Muscle layer of duodenum (tissue), 2 donors: Measurements from ENCODE around the gene KMT5C.

Experiments
- H3K27ac ChIP-seq: one replicate; pipeline ENCODE4 v1.7.0; 2013; ENCODE audit warnings: mild to moderate bottlenecking, low read length
- H3K27me3 ChIP-seq: one replicate; pipeline ENCODE4 v1.7.0; 2013; ENCODE audit warnings: low read depth, mild to moderate bottlenecking, control low read depth, low read length
- H3K36me3 ChIP-seq, 2 donors: one replicate each; pipeline ENCODE4 v1.7.0; 2013; ENCODE audit warnings: low read length in 2 of 2, control low read depth in 1 of 2, mild to moderate bottlenecking in 1 of 2; ENCODE audit not compliant: insufficient read depth in 2 of 2, control insufficient read depth in 1 of 2
- H3K4me1 ChIP-seq, 2 donors: one replicate each; pipeline ENCODE4 v1.7.0; 2013; ENCODE audit warnings: low read length in 2 of 2, mild to moderate bottlenecking in 2 of 2, control low read depth in 1 of 2, moderate library complexity in 1 of 2; ENCODE audit not compliant: insufficient read depth in 2 of 2, control insufficient read depth in 1 of 2
- H3K4me3 ChIP-seq, 2 donors: one replicate each; pipeline ENCODE4 v1.7.0; 2013; ENCODE audit warnings: low read length in 2 of 2, low read depth in 1 of 2, mild to moderate bottlenecking in 1 of 2
- H3K9me3 ChIP-seq, 2 donors: one replicate each; pipeline ENCODE4 v1.7.0; 2013; ENCODE audit warnings: low read length in 2 of 2, control low read depth in 1 of 2, mild to moderate bottlenecking in 1 of 2; ENCODE audit not compliant: control insufficient read depth in 1 of 2
- donor health status: healthy.

The KMT5C gene

GRCh38 chr19:55391702-55392615 lies 52.3 kb downstream of the KMT5C start:
- Histone ChIP-seq H3K4me1 (peaks cover 16 to 27% of the 10 kb centered on the region in 2 donors), H3K27ac (no peak overlapping the region), H3K27me3 (no peaks in the 10 kb centered on the region), H3K9me3 (no peaks in the 10 kb centered on the region), H3K36me3 (peaks cover 23 to 30% of the 10 kb centered on the region in 2 donors), H3K4me3 (no peak overlapping the region)

GRCh38 chr19:55392820-55393761 lies 53.4 kb downstream of the KMT5C start:
- H3K36me3 ChIP-seq: peaks cover 23 to 25% of the 10 kb centered on the region in 2 donors
- peaks cover 6 to 16% of the 10 kb centered on the region in 2 donors for H3K4me1 ChIP-seq
- no peak overlapping the region for H3K27ac ChIP-seq
- H3K4me3 ChIP-seq: no peak overlapping the region
- no peaks in the 10 kb centered on the region for H3K9me3 ChIP-seq
- H3K27me3 ChIP-seq: no peaks in the 10 kb centered on the region
